Fibroblast of peridontal ligament (primary cell): ENCODE measurements around the gene MAPK9.
A peak's percentile ranks its signal among the peaks of the same experiment; 100 is the strongest.

Source experiments
- DNase-seq: peaks from one replicate; pipeline ENCODE4 v3.0.0-alpha.2; 2010; ENCODE audit errors: extremely low read depth

MAPK9 gene

DNA sequence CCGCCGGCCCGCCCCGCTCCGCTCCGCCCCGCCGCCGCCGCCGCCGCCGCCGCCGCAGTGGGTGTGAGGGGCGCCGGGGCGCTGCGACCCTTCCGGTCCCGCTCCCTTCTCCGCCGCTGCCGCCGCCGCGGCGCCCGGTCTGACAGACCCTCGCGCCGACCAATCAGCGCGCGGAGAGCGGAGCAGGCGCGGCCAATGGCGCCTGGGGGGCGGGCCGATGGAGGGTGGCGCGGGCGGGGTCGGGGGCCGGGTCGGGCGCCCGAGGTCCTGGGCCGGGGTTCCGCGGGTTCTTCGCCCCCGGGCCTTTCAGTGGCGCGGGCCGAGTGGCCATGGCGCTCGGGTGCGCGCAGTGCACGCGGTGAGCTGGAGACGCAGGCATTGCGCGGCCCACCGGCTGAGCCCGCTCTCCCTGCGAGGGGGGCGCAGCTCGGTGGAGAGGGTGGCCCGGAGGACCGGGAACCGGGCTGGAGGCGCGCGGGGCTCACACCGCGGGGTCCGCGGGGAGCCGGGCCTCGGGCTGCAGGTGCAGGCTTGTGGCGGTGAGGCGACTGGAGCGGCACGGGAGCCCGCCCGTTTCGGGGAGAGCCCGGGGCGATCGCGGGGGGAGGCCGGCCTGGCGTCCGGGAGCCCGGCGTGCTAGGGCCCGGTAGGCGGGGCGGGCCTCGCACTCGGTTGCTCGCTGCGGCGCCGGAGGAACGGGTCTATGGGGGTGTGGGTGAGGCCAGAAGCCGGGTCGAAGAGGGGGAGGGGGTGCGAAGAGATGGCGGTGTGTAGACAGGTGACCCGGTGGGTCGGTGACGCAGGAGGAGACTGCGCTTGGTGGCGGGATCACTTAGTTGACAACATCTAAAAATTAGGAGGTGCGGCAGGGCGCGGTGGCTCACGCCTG lies at the start of gene MAPK9:
MAPK9 (minus strand) TSS at position 141 of the 889 bp plus-strand sequence. CDS start 11,522 bp downstream, outside the sequence.
- DNase-seq, result peak; percentile 59

DNA sequence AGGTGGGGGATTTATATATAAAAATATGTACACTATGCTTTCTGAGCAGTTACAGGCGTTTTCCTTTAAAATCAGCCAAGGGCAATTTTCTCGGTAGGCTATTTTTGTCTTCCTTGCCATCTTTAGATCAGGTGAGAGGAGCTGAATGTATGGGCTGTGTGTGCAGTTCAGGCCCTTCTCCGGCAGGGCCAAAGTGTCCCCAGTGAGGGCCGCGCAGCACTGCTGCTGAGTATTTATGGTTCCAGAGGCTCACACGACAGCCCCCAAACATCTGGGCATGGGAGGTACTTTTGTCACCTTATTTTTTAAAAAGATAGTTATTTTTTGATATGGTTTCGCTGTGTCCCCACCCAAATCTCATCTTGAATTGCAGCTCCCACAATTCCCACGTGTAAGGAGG lies 49.7 kb upstream of the MAPK9 start:
- DNase-seq, result no peak

DNA sequence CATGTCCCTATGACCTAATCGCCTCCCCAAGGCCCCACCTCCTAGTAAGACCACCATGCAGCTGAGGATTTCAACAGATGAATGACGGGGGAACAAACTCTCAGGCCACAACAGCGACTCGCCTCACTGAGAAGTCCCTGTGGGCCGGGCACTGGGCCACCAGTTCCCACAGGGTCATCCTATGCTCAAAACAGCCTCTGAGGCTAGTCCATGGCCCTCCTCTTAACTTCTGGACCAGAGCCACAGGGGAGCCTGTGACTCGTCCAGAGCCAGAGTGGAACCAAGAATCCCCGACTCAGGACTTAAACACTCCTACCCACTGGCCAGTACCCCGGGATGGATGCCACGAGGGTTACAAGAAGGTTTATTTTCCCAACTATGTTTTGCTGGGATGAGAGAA lies 49.0 kb upstream of the MAPK9 start:
- DNase-seq, result peak; percentile 30

DNA sequence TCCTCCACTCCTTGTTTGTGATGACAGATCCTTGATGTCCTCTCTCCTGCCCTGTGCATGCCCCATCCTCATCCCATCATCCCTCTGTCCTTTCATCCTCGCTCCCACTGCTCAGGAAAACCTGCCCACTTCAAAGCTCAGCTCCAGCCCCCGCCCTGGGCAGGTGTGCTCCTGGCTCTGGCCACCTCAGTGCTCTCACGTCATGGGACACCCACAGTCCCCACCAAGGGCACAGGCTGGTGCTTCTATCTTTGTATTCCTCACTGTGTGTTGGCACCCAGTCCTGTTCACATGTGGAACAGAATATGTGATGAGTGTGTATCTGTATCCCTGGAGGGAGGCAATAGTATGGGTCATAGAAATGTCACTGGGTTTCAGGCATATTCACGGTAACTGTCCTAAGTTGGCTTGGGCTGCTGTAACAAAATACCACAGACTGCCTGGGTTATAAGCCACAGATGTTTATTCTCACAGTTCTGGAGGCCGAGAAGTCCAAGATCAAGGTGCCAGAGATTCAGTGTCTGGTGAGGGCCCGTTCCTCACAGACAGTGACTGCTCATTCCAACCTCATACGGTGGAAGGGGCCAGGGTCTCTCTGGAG lies 47.8 kb upstream of the MAPK9 start:
- peak; percentile 36 for DNase-seq

DNA sequence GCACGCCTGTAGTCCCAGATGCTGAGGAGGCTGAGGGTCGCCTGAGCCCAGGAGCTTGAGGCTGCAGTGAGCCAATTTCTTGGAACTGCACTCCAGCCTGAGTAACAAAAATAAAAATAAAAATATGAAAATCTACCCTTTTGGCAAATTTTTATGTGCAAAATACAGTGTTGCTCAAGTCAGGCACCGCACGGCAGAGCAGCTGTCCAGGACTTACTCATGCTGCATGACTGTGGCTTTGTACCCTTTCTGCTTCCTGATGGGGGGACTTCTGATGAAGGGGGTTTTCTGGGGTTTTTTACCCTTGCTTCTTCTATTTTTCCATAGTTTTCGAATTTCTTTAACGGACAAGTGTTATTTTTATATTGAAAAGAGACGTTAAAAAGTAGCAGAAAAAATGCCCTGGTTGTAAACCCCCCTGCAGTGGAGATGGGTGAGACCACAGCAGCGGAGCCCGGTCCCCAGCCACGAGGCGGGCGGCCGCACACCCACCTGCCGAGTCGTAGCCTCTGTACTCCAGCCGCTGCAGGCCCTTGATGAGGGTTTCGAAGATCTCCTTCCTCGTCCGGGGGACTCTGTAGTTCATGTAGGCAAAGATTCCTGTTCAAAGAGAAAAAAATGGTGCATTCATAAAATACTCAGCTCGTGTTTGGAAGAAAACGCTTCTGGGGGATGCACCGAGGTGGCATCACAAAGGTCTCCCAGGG lies 46.3 kb upstream of the MAPK9 start:
- DNase-seq, result no peak

DNA sequence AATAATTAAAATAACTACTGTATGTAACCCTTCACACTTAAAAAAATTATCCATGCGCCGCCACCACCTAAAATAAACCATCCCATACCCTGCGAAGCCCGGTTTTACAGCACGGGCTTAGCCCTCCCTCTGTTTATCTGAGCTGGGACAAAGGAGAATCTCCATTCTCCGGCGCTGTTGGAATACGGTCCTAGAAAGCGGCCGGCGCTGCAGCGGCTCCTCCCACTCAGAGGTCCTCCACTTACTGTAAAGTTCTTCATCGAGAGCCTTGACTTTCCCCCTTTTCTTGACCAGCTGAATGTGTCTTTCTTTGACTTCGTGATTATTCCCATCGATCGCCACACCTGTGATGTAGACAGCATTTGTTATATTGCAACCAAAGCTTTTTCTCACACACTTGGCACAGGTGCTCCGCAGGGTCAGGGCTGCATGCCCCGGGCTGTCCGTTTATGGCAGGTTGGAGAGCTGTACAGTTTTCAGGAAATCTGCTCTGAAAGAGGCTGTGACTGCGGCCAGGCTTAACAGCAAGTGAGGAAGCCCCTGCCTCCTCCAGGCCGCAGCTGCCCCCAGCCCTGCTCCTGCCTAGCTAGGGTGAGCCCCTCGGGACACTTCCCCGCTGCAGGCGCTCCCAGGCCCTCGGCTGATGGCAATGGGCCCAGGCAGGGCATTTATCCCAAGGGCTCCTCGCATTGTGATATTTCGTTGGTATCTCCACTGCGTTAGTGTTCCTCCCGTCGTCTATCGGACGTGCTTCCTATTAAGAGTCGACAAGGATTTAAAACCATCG lies 44.5 kb upstream of the MAPK9 start:
- DNase-seq, result no peak

DNA sequence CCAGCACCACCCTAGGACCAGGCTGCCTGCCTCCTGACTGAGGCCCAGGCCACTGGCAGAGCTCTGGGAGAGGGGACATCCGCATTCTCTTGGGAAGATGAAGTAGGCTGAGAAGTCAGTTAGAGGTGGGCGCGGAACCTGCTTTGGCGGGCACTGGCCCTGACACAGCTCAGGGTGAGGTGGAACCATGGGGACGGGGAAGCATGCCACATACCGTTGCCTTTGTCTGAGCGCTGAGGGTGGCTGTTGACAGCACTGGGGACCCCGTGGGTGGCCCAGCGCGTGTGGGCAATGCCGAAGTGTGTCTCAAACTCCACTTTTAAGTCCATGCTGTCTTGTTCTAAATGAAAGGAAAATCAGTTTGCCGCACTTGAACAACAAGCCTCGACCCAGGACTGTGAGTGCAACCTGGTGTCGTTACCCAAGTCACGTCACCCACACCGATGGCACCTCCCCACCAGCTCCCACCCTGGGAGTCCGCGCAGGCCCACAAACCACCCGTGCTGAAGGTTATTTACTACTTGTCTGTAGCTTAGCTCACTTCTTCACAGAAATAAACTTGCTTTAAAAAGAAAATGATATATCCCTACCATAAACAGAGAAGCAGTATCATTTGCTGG lies 43.8 kb upstream of the MAPK9 start:
- no peak for DNase-seq

DNA sequence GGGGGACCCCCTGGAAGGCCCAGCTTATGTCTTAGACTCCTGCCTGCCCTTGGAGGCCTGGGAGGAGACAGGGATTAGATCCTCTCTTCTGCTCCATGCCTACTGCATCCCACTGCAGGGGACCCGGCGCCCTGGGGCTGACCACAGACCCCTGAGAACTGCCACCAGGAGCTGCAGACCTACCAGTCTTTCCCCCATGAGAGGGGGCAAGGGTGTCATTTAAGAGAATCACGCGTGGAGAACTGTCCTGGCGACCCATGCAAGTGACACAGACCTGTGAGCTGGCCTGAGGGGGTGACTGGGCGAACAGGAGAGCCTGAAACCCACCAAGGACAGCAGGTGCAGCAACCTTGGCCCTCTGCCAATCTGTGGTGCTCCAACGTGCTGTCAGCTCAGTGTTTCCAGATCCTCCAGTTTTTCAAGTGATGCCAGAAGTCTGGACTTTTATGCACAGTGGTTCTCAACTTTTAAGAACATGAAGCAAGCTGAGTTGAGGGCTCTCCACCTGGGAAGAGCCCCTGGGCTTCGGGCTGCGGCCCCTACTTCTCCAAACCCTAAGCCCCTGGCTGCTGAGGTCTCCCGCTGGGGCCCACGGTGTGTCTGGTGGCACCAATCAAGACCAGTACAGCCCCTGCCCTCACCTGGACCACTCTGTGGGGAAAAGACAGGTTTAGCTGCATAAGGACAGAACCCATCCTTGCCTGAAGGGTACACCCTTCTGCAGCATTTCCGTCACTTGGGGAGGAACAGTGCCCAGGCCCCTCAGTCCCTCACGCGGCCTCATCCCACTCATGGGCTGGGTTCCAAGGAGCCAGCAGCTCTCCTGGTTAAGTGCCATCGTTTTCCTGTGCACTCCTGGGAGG lies 43.1 kb upstream of the MAPK9 start:
- DNase-seq, result no peak

DNA sequence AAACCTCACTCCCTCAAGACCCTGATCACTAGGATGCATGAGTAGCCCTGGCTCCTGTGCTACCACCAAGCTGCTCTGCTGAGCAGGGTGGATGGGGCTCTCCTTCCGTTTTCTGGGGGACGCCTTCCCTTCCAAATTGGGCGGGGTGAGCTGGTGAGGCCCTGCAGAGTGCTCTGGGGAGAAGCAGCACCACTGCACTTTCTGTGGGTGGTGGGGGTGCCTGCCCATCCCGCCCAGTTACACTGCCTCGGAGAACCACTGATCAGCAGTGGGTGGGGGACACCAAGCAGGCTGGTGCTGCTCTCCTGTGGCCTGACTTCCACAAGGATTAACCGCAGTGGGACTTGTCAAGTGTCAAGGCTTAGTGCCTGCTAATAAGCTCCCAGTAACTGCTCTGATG lies 42.3 kb upstream of the MAPK9 start:
- DNase-seq, result no peak

DNA sequence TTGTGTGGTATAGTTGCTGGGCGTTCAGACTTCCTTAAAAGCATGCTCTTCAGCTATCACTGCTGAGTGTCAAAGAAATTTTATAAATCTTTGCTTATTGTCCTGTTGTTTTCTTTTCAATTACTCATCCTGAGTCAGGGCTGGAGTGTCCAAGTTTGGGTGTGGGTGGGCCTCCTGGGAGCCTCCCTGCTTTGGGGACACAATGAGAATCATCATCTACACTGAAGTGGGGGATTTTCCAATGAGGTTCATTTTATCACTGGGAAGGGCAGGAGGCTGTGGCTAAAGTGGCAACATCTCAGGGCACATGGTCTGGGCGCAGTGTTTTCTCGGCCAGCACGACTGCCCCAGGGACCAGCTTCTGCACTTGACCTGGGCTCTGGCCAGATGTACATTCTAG lies 41.8 kb upstream of the MAPK9 start:
- DNase-seq, result no peak

DNA sequence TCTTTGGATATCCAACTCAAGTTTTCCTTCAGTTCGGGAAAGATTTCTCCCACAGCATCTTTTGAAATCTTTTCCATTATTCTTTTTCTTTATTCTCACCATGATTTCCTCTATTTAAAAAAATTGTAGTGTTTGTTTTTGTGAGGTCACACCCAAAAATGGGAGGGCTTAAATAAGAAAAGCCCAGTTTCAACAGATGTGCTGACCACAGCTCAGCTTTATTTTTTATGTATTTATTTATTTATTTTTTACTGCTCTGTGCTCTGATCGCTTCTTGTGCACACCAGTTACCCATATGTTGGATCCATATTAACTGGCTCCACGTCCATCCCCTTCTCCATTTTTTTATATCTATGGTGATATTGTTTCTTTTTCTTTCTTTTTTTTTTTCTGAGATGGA lies 41.0 kb upstream of the MAPK9 start:
- no peak for DNase-seq

DNA sequence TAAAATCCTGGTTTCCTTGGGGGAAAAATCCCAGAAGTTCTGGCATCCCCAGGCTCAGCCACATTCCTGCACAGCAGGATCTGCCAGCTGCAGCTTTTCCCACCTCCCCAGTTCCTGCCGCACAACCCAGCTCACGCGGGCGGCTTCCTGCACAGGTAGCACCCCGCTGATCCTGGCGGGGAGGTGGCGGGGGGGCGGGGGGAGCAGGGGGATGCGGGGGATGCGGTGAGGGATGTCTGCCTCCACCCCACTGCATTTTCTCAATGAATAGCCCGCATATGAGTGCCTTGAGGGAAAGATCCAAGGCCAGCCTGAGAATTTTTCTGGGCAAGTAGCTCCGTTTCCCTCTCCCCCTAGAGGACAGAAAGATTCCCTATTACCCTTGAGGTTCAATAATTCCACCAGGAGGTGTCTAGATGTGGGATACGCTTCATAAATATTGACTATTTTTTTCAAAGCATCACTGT lies 40.2 kb upstream of the MAPK9 start:
- peak; percentile 29 for DNase-seq

DNA sequence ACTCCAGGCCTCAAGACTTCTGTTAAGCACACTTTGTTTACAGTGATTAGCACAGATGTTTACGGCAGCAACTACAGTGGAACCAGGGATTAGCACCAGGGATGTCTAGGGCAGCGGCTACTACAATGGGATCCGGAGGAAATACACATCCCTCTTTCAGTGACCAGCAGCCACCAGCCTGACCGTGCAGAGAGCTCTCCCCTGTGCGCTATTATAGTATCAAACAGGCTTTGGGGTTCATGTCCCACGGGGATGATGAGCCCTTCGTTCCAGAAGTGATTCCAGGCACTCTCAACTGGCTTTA lies 39.7 kb upstream of the MAPK9 start:
- DNase-seq, result no peak

DNA sequence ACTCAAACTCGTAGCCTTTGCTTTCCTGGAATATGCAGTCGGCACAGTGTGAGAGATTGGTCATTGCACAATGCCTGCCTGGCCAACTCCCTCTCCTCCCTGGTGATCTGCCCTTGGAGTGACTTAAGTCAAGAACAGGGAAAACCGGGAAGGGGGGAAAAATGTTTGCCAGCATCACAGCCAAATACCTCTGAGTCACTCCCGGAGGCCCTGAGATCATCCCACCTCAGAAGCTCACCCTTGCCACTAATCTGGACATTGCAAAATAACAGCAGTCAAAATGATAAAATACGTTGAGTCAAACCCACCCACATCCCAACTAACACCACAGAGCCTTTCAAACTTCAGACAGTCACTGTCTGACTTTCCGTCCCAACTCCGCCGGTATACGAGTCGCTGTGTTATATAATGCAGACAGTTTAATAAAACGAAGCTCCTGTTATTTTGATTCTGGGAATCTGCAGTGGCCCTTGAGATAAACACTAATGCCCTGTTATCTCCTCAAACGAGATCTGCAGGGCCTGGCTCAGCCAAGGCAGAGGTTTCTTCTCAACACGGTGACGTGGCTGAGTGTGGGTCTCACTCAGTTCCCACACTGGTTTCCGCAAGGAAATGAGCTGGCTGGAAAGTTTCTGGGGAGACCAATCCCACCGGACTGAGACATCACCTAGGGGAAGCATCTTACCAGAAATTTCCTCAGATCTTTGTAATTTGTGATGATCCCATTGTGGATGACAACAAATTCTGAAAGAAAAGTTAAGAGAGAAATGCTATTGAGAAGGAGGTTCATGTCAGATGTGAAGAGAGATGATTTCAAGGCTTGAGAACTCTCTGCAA lies 39.1 kb upstream of the MAPK9 start:
- DNase-seq, result peak; percentile 94

DNA sequence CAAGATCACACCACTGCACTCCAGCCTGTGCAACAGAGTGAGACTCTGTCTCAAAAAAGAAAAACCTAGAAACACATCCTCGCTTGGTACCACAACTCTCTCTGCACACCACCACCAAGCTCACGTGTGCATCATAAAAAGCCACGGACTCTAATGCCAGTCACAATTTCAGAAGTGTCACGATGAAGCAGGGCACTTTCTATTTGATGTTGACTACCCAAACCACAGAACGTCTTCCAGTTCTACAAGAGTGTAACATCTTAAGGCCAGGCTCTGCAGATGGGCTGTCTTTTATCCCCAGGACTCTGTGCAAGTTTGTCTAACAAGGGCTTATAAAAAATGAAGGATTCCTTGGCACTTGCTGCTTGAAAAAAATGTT lies 38.4 kb upstream of the MAPK9 start:
- no peak for DNase-seq

DNA sequence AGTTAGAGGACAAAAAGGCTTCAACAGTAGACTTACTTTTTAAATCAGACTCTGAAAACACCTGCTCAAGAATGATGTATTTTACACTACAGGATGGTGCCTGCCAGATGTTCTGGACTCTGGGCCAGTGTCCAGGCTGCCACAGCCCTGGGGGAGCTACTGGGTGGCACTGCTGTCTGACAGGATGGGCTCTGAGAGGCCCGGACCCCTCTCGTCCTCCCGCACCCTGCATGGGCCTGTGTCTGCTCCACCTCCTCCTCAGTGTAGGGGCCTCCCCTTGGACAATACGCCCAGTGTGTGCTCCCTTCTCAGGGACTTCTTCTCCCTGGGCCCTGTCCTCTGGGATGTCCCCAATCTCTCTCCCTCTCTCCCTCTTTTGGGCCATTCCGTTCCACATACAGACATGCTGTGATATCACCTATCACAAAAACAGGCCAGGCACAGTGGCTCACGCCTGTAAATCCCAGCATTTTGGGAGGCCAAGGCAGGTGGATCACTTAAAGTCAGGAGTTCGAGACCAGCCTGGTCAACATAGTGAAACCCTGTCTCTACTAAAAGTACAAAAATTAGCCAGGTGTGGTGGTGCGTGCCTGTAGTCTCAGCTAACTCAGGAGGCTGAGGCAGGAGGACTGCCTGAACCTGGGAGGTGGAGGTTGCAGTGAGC lies 37.9 kb upstream of the MAPK9 start:
- DNase-seq, result no peak

DNA sequence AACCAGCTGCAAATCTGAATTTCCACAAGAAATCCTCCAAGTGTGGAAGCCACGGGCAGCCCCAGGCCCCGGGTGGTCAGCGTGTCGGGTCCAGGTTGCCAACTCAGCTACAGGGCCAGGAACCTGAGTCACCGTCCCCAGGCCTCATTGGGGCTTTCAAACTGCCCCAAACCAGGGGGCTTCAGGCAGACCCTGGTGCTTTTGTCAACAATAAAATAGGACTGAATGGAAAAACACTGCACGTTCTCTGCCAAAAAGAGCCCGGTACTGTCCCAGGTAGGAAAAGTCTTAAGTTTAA lies 37.2 kb upstream of the MAPK9 start:
- DNase-seq, result no peak

DNA sequence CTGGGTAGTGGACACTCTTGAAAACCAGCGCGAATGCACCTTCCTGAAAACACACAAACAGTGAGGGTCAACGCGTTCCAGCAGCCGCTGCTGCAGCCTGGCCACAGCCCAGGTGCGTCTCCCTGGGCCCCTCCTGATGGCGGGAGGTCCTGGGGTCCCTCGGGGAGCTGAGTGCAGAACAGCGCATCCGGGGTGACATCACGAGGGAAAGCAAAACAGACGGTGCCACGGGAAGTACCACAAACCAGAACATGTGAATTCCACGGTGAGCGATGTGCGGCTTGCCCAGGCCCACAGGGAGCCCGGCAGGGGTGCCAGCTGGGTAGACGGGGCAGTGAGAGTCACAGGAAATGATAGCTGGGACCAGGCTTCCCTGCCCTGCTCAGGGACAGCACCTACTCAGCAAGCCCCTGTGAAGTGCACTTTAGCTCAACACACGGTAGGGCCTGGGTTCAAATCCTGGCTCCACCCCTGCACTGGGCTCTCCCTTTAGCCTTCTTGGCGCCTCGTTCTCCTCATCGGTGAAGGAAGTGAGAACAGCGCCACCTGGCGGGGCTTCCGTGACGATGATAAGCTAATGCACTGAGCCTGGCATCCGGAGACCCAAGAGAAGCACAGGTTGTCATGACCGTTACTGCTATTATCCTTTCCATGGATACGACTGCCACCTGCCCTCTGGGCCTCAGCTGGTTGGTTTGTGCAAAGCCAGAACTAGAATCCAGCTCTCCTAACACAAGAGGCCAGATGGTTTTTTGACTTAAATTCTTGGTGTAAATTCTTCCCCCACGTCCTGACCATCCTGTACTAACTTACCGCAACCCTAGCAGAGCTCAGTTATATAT lies 36.6 kb upstream of the MAPK9 start:
- peak; percentile 63 for DNase-seq
